ENCODE results near the gene ABCC1. TPM values are rescaled to one million over a fixed set of nuclear protein-coding genes. Genes with fewer than 3 reads are reported as not detected.

Gene ABCC1
- total and polyA plus RNA-seq, 2 of the 4 experiments (the other 2 are of a cell fraction), result 39.4 to 66.0 TPM

- H3K4ac ChIP-seq (ENCODE audit: low read depth, low read length), result peak overlapping the region; percentile 17
- 0 out of 3 replicates have a peak overlapping the region, but pooled peaks have one; percentile 49 for H2BK15ac ChIP-seq (ENCODE audit: low read depth, low read length)
- peak overlapping the region in 1 of 2 experiments; percentile 16; a peak in 1 of 4 replicates for H4K8ac ChIP-seq (ENCODE audit: low read depth in 2 of 2, low read length in 2 of 2)
- BruUV-seq (replicated peaks), result no TSS peak
- in situ Hi-C loops (cut with MboI; ENCODE audit: low sequenced_read_pairs), result no loop called here
- H2BK5ac ChIP-seq (ENCODE audit: low read depth, low read length, poor library complexity, severe bottlenecking), result peak overlapping the region; percentile 40
- peaks cover 17% of the 10 kb centered on the region; the same call in 1 of the 2 replicates for H3K36me3 ChIP-seq (ENCODE audit: control insufficient read depth, insufficient read depth, low read length)
- peak overlapping the region; percentile 82 for H3K4me3 ChIP-seq (ENCODE audit: insufficient read depth, low read depth, low read length)
- H3K27ac ChIP-seq (ENCODE audit: insufficient read depth, low read length), result peak overlapping the region; percentile 87; the same call in 1 of the 2 replicates
- no peak overlapping the region for H2BK120ac ChIP-seq (ENCODE audit: low read depth, low read length)
- H2BK20ac ChIP-seq (ENCODE audit: low read depth, low read length), result no peak overlapping the region
- H3K4me1 ChIP-seq (ENCODE audit: control insufficient read depth, insufficient read depth, low read length), result peaks cover 24% of the 10 kb centered on the region
- H3K9me3 ChIP-seq (ENCODE audit: control insufficient read depth, insufficient read depth, low read length), result no peaks in the 10 kb centered on the region
- H3K9ac ChIP-seq (ENCODE audit: low read depth, low read length), result peak overlapping the region; percentile 90
- H3K27me3 ChIP-seq (ENCODE audit: control insufficient read depth, insufficient read depth, low read length), result no peaks in the 10 kb centered on the region
- H4K20me1 ChIP-seq (ENCODE audit: insufficient read depth, low read length), result peaks cover 67% of the 10 kb centered on the region
- H3K79me1 ChIP-seq (ENCODE audit: low read depth in 1 of 2, low read length in 2 of 2), result peaks cover 4 to 75% of the 10 kb centered on the region in 2 experiments; a peak in 3 of 4 replicates
- H2AFZ ChIP-seq (replicated peaks; ENCODE audit: low read length, poor library complexity), result no peak overlapping the region
- peak overlapping the region; percentile 1; the same call in 1 of the 2 replicates for H4K5ac ChIP-seq (ENCODE audit: low read depth, low read length)
- peak overlapping the region; percentile 87; the same call in 1 of the 2 replicates for H3K14ac ChIP-seq (replicated peaks; ENCODE audit: low read depth, low read length)
- peak overlapping the region; percentile 3; the same call in 1 of the 2 replicates for H3K18ac ChIP-seq (ENCODE audit: low read depth, low read length)
- dilution Hi-C loops (cut with HindIII; ENCODE audit: low sequenced_read_pairs, unreplicated experiment), result no loop called here
- H2AK5ac ChIP-seq (ENCODE audit: low read depth, low read length), result 0 out of 2 replicates have a peak overlapping the region, but pooled peaks have one; percentile 11
- intact Hi-C loops (cut with micrococcal nuclease), result loop anchor here (5.0 kb wide), 1 partner anchor 75 kb away; no protein-coding TSS in a partner anchor
- H3K56ac ChIP-seq (ENCODE audit: extremely low read depth, insufficient read depth, low read length), result no peak overlapping the region
- peak overlapping the region; percentile 94; the same call in 1 of the 2 replicates for H3K23ac ChIP-seq (ENCODE audit: low read depth, low read length)
- peak overlapping the region; percentile 77 for H2AK9ac ChIP-seq (replicated peaks; ENCODE audit: low read depth, low read length, poor library complexity)
- DNase-seq (no peak), ATAC-seq (ENCODE audit: low read depth) (no peak)
- H4K91ac ChIP-seq (ENCODE audit: insufficient read depth, low read depth, low read length), result no peak overlapping the region
- CTCF ChIA-PET, result no interaction called here
- TF ChIP-seq USF2 (IDR thresholded peaks at IDR 0.05; ENCODE audit: low read depth, low read length) (no peak), CHD1 (IDR thresholded peaks at IDR 0.05; ENCODE audit: low read depth, low read length) (no peak), RAD21 (IDR thresholded peaks at IDR 0.05; ENCODE audit: low read length) (no peak), MXI1 (IDR thresholded peaks at IDR 0.05; ENCODE audit: borderline replicate concordance, low read depth, low read length) (no peak), RCOR1 (IDR thresholded peaks at IDR 0.05; ENCODE audit: insufficient replicate concordance, low read length) (no peak), RFX5 (IDR thresholded peaks at IDR 0.05; ENCODE audit: low read depth, low read length) (no peak), SMC3 (IDR thresholded peaks at IDR 0.05; ENCODE audit: low read depth, low read length) (no peak), BHLHE40 (IDR thresholded peaks at IDR 0.05; ENCODE audit: low read depth, low read length) (no peak), POLR2A (IDR thresholded peaks at IDR 0.05; ENCODE audit: low read depth, low read length) (no peak), MAFK (IDR thresholded peaks at IDR 0.05; ENCODE audit: low read depth, low read length) (no peak)
- TF ChIP-seq, protein P1, sequence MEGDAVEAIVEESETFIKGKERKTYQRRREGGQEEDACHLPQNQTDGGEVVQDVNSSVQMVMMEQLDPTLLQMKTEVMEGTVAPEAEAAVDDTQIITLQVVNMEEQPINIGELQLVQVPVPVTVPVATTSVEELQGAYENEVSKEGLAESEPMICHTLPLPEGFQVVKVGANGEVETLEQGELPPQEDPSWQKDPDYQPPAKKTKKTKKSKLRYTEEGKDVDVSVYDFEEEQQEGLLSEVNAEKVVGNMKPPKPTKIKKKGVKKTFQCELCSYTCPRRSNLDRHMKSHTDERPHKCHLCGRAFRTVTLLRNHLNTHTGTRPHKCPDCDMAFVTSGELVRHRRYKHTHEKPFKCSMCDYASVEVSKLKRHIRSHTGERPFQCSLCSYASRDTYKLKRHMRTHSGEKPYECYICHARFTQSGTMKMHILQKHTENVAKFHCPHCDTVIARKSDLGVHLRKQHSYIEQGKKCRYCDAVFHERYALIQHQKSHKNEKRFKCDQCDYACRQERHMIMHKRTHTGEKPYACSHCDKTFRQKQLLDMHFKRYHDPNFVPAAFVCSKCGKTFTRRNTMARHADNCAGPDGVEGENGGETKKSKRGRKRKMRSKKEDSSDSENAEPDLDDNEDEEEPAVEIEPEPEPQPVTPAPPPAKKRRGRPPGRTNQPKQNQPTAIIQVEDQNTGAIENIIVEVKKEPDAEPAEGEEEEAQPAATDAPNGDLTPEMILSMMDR (conservative IDR thresholded peaks at IDR 0.05; ENCODE audit: low read depth, low read length), result no peak
- peak overlapping the region; percentile 81 for H3K4me2 ChIP-seq (ENCODE audit: low read depth, low read length)
- WGBS, 2 experiments (ENCODE audit: extremely low coverage in 2 of 2, insufficient read length in 1 of 2), result 80% methylated on average over 1 of the region's 8 CpGs; no CpG with 5 or more reads in 1 of the 2 experiments
- POLR2A ChIA-PET (ENCODE audit: unreplicated experiment), result interaction anchor here (0.7 kb wide), 1 partner anchor 8 kb away, joined by 4 read pairs; no protein-coding TSS in a partner anchor
- H3K9me1 ChIP-seq (ENCODE audit: insufficient read depth, low read length), result peaks cover 43% of the 10 kb centered on the region
These were observed 2.4 kb downstream of the ABCC1 start for GRCh38 chr16:15951852-15952251.

All from IMR-90 (cell line).